ENCODE data around the gene DAW1.

Gene DAW1

GRCh38 chr2:227870710-227871374 is 589 bp upstream of the DAW1 start:
- no peak for TF ChIP-seq REST (IDR thresholded peaks at IDR 0.05; ENCODE audit: insufficient replicate concordance, low read depth)
- no peak for TF ChIP-seq POLR2AphosphoS5 (IDR thresholded peaks at IDR 0.05; ENCODE audit: low read depth)
- no peak for TF ChIP-seq GABPA (IDR thresholded peaks at IDR 0.05; ENCODE audit: low read depth)
- TF ChIP-seq SPI1 (IDR thresholded peaks at IDR 0.05; ENCODE audit: borderline replicate concordance, low read depth): no peak
- TF ChIP-seq CTCF (IDR thresholded peaks at IDR 0.05; ENCODE audit: insufficient read depth, low read length): no peak
- no peak for DNase-seq (ENCODE audit: low read depth in 1 of 2, low spot score in 1 of 2)
- no peak overlapping the region for H3K27ac ChIP-seq (replicated peaks)
- no peak overlapping the region for H3K4me3 ChIP-seq (replicated peaks; ENCODE audit: insufficient read depth, low read length)
- H3K27me3 ChIP-seq (ENCODE audit: insufficient read depth, poor library complexity, severe bottlenecking): peaks cover 3% of the 10 kb centered on the region

- TF ChIP-seq REST (IDR thresholded peaks at IDR 0.05; ENCODE audit: insufficient replicate concordance, low read depth): no peak
- no peak for TF ChIP-seq SPI1 (IDR thresholded peaks at IDR 0.05; ENCODE audit: borderline replicate concordance, low read depth)
- no peak for TF ChIP-seq POLR2AphosphoS5 (IDR thresholded peaks at IDR 0.05; ENCODE audit: low read depth)
- TF ChIP-seq GABPA (IDR thresholded peaks at IDR 0.05; ENCODE audit: low read depth): no peak
- TF ChIP-seq CTCF (IDR thresholded peaks at IDR 0.05; ENCODE audit: insufficient read depth, low read length): no peak
- DNase-seq (ENCODE audit: low read depth in 1 of 2, low spot score in 1 of 2): no peak
- peaks cover 3% of the 10 kb centered on the region for H3K27me3 ChIP-seq (ENCODE audit: insufficient read depth, poor library complexity, severe bottlenecking)
- H3K27ac ChIP-seq (replicated peaks): no peak overlapping the region
- H3K4me3 ChIP-seq (replicated peaks; ENCODE audit: insufficient read depth, low read length): no peak overlapping the region
Measured at GRCh38 chr2:227872676-227873075, 1.2 kb downstream of the DAW1 start.

GRCh38 chr2:227876300-227876801 is 4.9 kb downstream of the DAW1 start:
- no peak overlapping the region for H3K4me3 ChIP-seq (replicated peaks; ENCODE audit: insufficient read depth, low read length)
- TF ChIP-seq REST (IDR thresholded peaks at IDR 0.05; ENCODE audit: insufficient replicate concordance, low read depth) (no peak), SPI1 (IDR thresholded peaks at IDR 0.05; ENCODE audit: borderline replicate concordance, low read depth) (no peak), CTCF (IDR thresholded peaks at IDR 0.05; ENCODE audit: insufficient read depth, low read length) (no peak), POLR2AphosphoS5 (IDR thresholded peaks at IDR 0.05; ENCODE audit: low read depth) (no peak), GABPA (IDR thresholded peaks at IDR 0.05; ENCODE audit: low read depth) (no peak)
- H3K27me3 ChIP-seq (ENCODE audit: insufficient read depth, poor library complexity, severe bottlenecking): peaks cover 3% of the 10 kb centered on the region
- H3K27ac ChIP-seq (replicated peaks): no peak overlapping the region
- DNase-seq (ENCODE audit: low read depth in 1 of 2, low spot score in 1 of 2): no peak

Measured in HL-60 (cell line).